ENCODE measurements around the gene SNAI1.
A peak's percentile ranks its signal among the peaks of the same experiment; 100 is the strongest.
"Not testable (repeated sequence)": the region's sequence is repeated elsewhere in the genome, so short reads cannot be mapped to it uniquely, and the experiment has no call there.

SNAI1 gene

GRCh38 chr20:49987015-49987867, 4.5 kb downstream of the SNAI1 start:
- DNase-seq (ENCODE audit: low read depth), result no peak

GRCh38 chr20:49987868-49988690, 5.3 kb downstream of the SNAI1 start:
- no peak for DNase-seq (ENCODE audit: low read depth)

GRCh38 chr20:49989234-49990065, 6.7 kb downstream of the SNAI1 start:
- peak; percentile 67 for DNase-seq (ENCODE audit: low read depth)

GRCh38 chr20:49990271-49990720, 7.5 kb downstream of the SNAI1 start:
- DNase-seq (ENCODE audit: low read depth), result no peak

GRCh38 chr20:49993301-49993751, 10.5 kb downstream of the SNAI1 start:
- no peak for DNase-seq (ENCODE audit: low read depth)

GRCh38 chr20:49995586-49995985, 12.8 kb downstream of the SNAI1 start:
- DNase-seq (ENCODE audit: low read depth), result no peak

GRCh38 chr20:49998478-49999188, 15.9 kb downstream of the SNAI1 start:
- DNase-seq (ENCODE audit: low read depth), result not testable (repeated sequence)

GRCh38 chr20:49999329-49999728, 16.5 kb downstream of the SNAI1 start:
- DNase-seq (ENCODE audit: low read depth), result no peak

- not testable (repeated sequence) for DNase-seq (ENCODE audit: low read depth)
These were observed 17.9 kb downstream of the SNAI1 start for GRCh38 chr20:50000548-50001222.

- DNase-seq (ENCODE audit: low read depth), result no peak
These were observed 19.1 kb downstream of the SNAI1 start for GRCh38 chr20:50001784-50002311.

GRCh38 chr20:50003253-50003656, 20.5 kb downstream of the SNAI1 start:
- DNase-seq (ENCODE audit: low read depth), result no peak

- DNase-seq (ENCODE audit: low read depth), result no peak
These were observed 21.4 kb downstream of the SNAI1 start for GRCh38 chr20:50004229-50004628.

- no peak for DNase-seq (ENCODE audit: low read depth)
These were observed 22.7 kb downstream of the SNAI1 start for GRCh38 chr20:50005471-50005981.

- no peak for DNase-seq (ENCODE audit: low read depth)
These were observed 24.6 kb downstream of the SNAI1 start for GRCh38 chr20:50007369-50007768.

- DNase-seq (ENCODE audit: low read depth), result no peak
These were observed 25.2 kb downstream of the SNAI1 start for GRCh38 chr20:50008007-50008406.

GRCh38 chr20:50009521-50010454, 27.0 kb downstream of the SNAI1 start:
- no peak for DNase-seq (ENCODE audit: low read depth)

- not testable (repeated sequence) for DNase-seq (ENCODE audit: low read depth)
These were observed 28.8 kb downstream of the SNAI1 start for GRCh38 chr20:50011597-50011996.

- no peak for DNase-seq (ENCODE audit: low read depth)
These were observed 29.8 kb downstream of the SNAI1 start for GRCh38 chr20:50012282-50013263.
